ENCODE measurements around the gene BMI1.

Gene BMI1

DNA sequence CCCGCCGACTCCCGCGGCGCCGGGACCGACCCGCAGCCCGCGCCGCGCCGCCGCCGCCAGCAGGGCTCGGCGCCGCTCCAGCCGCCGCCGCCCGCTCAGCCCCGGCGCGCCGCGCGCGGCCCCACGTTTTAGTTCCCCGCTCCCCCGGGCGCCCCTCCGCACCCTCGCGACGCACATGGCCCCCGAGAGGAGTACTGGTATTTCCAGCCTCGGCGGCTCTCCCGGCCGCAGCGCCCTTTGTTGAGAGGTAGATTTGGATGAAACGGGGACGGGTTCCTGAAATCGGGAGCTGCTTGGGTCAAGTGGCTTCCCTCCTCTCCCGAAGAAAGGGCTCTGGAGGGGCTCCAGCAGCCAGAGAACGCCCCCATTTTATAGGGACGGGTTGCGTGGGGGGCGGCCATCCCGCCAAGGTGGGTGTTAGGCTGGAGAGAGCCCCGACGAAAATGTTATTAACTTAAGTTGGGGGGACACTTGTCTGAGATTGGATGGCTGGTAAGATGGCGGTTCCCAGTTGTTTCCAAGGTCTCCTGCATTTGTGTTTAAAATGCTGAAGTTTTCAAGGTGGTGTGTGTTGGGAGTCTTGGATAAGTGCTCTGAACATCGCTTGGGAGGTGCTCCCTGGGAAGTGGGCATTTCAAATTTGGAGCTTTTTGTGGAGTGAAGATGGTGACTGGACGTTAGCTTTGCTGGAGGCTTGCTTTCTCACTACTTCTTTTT, 1.2 kb downstream of the BMI1 start:
- peaks cover 46% of the 10 kb centered on the region for H3F3A ChIP-seq (ENCODE audit: insufficient read depth, low read length)
- H3K79me2 ChIP-seq (ENCODE audit: low read length): peaks cover 74% of the 10 kb centered on the region
- DNase-seq: no peak
- no peak overlapping the region for H3K27ac ChIP-seq (ENCODE audit: low read length)
- H3K27me3 ChIP-seq (replicated peaks; ENCODE audit: insufficient read depth, low read length): peaks cover 18% of the 10 kb centered on the region
- TF ChIP-seq EZH2 (optimal IDR thresholded peaks at IDR 0.05; ENCODE audit: low read depth, low read length) (peak; percentile 100), EZH2phosphoT487 (IDR thresholded peaks at IDR 0.05; ENCODE audit: low read length) (peak; percentile 100)
- TF ChIP-seq, protein P1, sequence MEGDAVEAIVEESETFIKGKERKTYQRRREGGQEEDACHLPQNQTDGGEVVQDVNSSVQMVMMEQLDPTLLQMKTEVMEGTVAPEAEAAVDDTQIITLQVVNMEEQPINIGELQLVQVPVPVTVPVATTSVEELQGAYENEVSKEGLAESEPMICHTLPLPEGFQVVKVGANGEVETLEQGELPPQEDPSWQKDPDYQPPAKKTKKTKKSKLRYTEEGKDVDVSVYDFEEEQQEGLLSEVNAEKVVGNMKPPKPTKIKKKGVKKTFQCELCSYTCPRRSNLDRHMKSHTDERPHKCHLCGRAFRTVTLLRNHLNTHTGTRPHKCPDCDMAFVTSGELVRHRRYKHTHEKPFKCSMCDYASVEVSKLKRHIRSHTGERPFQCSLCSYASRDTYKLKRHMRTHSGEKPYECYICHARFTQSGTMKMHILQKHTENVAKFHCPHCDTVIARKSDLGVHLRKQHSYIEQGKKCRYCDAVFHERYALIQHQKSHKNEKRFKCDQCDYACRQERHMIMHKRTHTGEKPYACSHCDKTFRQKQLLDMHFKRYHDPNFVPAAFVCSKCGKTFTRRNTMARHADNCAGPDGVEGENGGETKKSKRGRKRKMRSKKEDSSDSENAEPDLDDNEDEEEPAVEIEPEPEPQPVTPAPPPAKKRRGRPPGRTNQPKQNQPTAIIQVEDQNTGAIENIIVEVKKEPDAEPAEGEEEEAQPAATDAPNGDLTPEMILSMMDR (IDR thresholded peaks at IDR 0.05; ENCODE audit: low read length): no peak
- H3K9me3 ChIP-seq (replicated peaks; ENCODE audit: insufficient read depth, low read length): no peaks in the 10 kb centered on the region
- no peaks in the 10 kb centered on the region for H3K36me3 ChIP-seq (replicated peaks; ENCODE audit: insufficient read depth, low read length)
- H3K4me1 ChIP-seq (ENCODE audit: low read length): peaks cover 45% of the 10 kb centered on the region
- no peaks in the 10 kb centered on the region for H4K20me1 ChIP-seq (ENCODE audit: insufficient read depth, low read length)
- H2AFZ ChIP-seq (ENCODE audit: low read length): no peak overlapping the region
- H3K4me3 ChIP-seq (ENCODE audit: low read length): peak overlapping the region; percentile 70
- peak overlapping the region; percentile 69; the same call in 1 of the 2 replicates for H3K9ac ChIP-seq (ENCODE audit: low read length)
- no peaks in the 10 kb centered on the region for H3K9me2 ChIP-seq (replicated peaks; ENCODE audit: insufficient read depth, low read length)
- H3K4me2 ChIP-seq (ENCODE audit: low read depth, low read length): peak overlapping the region; percentile 81

DNA sequence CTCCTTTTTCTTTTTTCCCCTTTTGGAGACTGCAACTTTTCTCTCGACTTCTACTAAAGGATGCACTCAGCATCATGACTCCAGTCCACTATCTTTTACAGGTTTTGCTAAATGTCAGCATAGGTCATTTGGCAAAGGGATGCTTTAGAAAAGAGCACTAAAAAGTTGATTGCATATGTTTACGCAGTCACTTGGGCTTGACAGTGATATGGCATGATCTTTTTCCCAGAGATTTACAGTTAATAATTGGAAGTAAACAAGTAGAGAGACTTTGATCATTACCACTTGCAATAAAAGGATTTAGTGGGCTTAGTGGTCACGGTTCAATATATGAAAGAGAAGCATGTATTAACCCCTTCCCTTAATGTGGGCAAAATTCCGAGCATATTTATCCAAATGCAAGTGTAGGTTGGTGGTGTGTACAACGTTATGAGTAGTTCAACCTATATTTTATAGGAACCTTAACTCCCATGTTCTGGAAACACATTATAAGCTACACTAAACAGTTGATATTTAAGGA, 1.8 kb downstream of the BMI1 start:
- DNase-seq: no peak
- peaks cover 45% of the 10 kb centered on the region for H3K4me1 ChIP-seq (ENCODE audit: low read length)
- TF ChIP-seq EZH2phosphoT487 (IDR thresholded peaks at IDR 0.05; ENCODE audit: low read length): no peak
- TF ChIP-seq EZH2 (optimal IDR thresholded peaks at IDR 0.05; ENCODE audit: low read depth, low read length): no peak
- TF ChIP-seq, protein P1 (IDR thresholded peaks at IDR 0.05; ENCODE audit: low read length): no peak
- H3K4me2 ChIP-seq (ENCODE audit: low read depth, low read length): peak overlapping the region; percentile 81
- no peaks in the 10 kb centered on the region; the same call in 1 of the 2 replicates for H3K36me3 ChIP-seq (replicated peaks; ENCODE audit: insufficient read depth, low read length)
- H3F3A ChIP-seq (ENCODE audit: insufficient read depth, low read length): peaks cover 40% of the 10 kb centered on the region
- H3K9me2 ChIP-seq (replicated peaks; ENCODE audit: insufficient read depth, low read length): no peaks in the 10 kb centered on the region
- no peak overlapping the region for H2AFZ ChIP-seq (ENCODE audit: low read length)
- H4K20me1 ChIP-seq (ENCODE audit: insufficient read depth, low read length): no peaks in the 10 kb centered on the region
- peak overlapping the region; percentile 69; the same call in 1 of the 2 replicates for H3K9ac ChIP-seq (ENCODE audit: low read length)
- H3K9me3 ChIP-seq (replicated peaks; ENCODE audit: insufficient read depth, low read length): no peaks in the 10 kb centered on the region
- no peak overlapping the region for H3K27ac ChIP-seq (ENCODE audit: low read length)
- peak overlapping the region; percentile 70 for H3K4me3 ChIP-seq (ENCODE audit: low read length)
- H3K27me3 ChIP-seq (replicated peaks; ENCODE audit: insufficient read depth, low read length): peaks cover 18% of the 10 kb centered on the region
- peaks cover 69% of the 10 kb centered on the region for H3K79me2 ChIP-seq (ENCODE audit: low read length)

DNA sequence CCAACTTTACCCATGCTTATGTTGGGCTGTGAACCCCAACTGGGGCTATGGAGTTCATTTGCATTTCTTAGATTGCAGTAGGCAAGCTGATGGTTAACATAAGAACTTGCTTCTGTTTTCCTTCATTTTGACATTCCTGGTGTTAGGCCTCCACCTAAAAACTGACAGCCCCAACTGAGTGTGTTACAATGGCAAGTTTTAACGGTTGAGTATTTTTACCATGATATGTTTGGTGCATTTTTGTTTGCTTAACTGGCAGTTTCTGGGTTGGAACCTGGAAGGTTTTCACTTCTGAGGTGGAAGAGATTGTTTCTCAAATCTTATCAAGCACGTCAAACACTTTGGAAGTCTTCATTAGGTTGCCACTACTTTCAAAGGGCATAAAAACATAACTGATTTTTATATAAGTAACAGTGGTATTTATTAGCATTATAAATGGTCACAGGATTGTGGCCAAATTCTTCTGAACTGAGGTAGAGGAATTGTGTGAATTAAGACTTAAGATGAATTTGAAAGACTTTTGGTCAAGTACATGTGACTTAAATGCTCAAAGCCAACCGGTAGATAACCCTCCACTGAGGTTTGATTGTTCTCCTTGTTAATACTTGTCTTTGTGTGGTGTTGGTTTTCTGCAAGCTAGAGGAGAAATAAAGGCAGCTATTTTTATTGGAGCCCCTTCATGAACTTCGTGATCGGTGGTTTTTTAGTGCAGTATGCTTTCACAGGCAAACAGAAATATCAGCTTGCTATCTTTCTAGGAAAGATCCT, 2.8 kb downstream of the BMI1 start:
- Histone ChIP-seq H3F3A (ENCODE audit: insufficient read depth, low read length) (peaks cover 35% of the 10 kb centered on the region), H3K9me2 (replicated peaks; ENCODE audit: insufficient read depth, low read length) (no peaks in the 10 kb centered on the region), H3K4me2 (ENCODE audit: low read depth, low read length) (peak overlapping the region; percentile 81), H3K4me3 (ENCODE audit: low read length) (peak overlapping the region; percentile 70), H3K27me3 (replicated peaks; ENCODE audit: insufficient read depth, low read length) (peaks cover 18% of the 10 kb centered on the region), H4K20me1 (ENCODE audit: insufficient read depth, low read length) (no peaks in the 10 kb centered on the region), H3K4me1 (ENCODE audit: low read length) (peaks cover 37% of the 10 kb centered on the region), H3K79me2 (ENCODE audit: low read length) (peaks cover 58% of the 10 kb centered on the region), H3K9me3 (replicated peaks; ENCODE audit: insufficient read depth, low read length) (no peaks in the 10 kb centered on the region), H3K36me3 (replicated peaks; ENCODE audit: insufficient read depth, low read length) (no peaks in the 10 kb centered on the region; the same call in 1 of the 2 replicates), H3K9ac (ENCODE audit: low read length) (peak overlapping the region; percentile 4; the same call in 1 of the 2 replicates), H2AFZ (ENCODE audit: low read length) (no peak overlapping the region), H3K27ac (ENCODE audit: low read length) (peak overlapping the region; percentile 66; the same call in 1 of the 2 replicates)
- no peak for DNase-seq
- no peak for TF ChIP-seq EZH2phosphoT487 (IDR thresholded peaks at IDR 0.05; ENCODE audit: low read length)
- TF ChIP-seq, protein P1 (IDR thresholded peaks at IDR 0.05; ENCODE audit: low read length): no peak
- TF ChIP-seq EZH2 (optimal IDR thresholded peaks at IDR 0.05; ENCODE audit: low read depth, low read length): no peak

All from MM.1S (cell line).